ENCODE results near the gene JUNB. TPM values are rescaled to one million over a fixed set of nuclear protein-coding genes. Genes with fewer than 3 reads are reported as not detected.
A peak's percentile ranks its signal among the peaks of the same experiment; 100 is the strongest.

JUNB gene
- polyA plus RNA-seq, 1 of the 3 experiments (the other 2 are of a cell fraction) = 224 TPM

GRCh38 chr19:12788042-12788681 is 3.1 kb upstream of the JUNB start:
- no peaks in the 10 kb centered on the region for H3K27me3 ChIP-seq (ENCODE audit: insufficient read depth)

GRCh38 chr19:12788682-12789097 is 2.6 kb upstream of the JUNB start:
- Histone ChIP-seq H3K4me2 (peak overlapping the region; percentile 88), H3K9me2 (no peaks in the 10 kb centered on the region), H3K27ac (ENCODE audit: low read depth in 2 of 2, low read length in 1 of 2) (peak overlapping the region; percentile 96 to 97), H3K27me3 (ENCODE audit: insufficient read depth) (no peaks in the 10 kb centered on the region), H4K20me1 (ENCODE audit: insufficient read depth) (peaks cover 17% of the 10 kb centered on the region), H3K9me3 (no peaks in the 10 kb centered on the region), H3K4me3 (ENCODE audit: low read depth in 2 of 2, low read length in 1 of 2) (peak overlapping the region; percentile 37 to 80; a peak in 2 of 4 replicates), H3K36me3 (replicated peaks in 1 of 2; ENCODE audit: control insufficient read depth in 1 of 2, insufficient read depth in 2 of 2, low read length in 1 of 2) (peaks cover 0 to 6% of the 10 kb centered on the region in 2 experiments), H3K9ac (peak overlapping the region; percentile 66), H2AFZ (ENCODE audit: low read depth) (peak overlapping the region; percentile 53; the same call in 1 of the 2 replicates), H3F3A (replicated peaks; ENCODE audit: insufficient read depth) (peaks cover 60% of the 10 kb centered on the region), H3K4me1 (ENCODE audit: control insufficient read depth in 1 of 2, insufficient read depth in 2 of 2, low read depth in 1 of 2, low read length in 1 of 2) (peaks cover 39 to 61% of the 10 kb centered on the region in 2 experiments), H3K79me2 (ENCODE audit: insufficient read depth) (peaks cover 20% of the 10 kb centered on the region)
- 3% methylated on average over 8 of the region's 12 CpGs for WGBS (ENCODE audit: low lambda C conversion rate)
- CTCF ChIA-PET = interaction anchor here (1.1 to 17.1 kb wide), 6 partner anchors 11 to 59 kb away, joined by 3 to 321 read pairs (median 9); no protein-coding TSS in a partner anchor
- DNase-seq = peak; percentile 88
- POLR2A ChIA-PET = interaction anchor here (0.7 to 1.1 kb wide), 4 partner anchors 10 to 66 kb away, joined by 3 to 5 read pairs (median 4); no protein-coding TSS in a partner anchor
- TF ChIP-seq EP300 (IDR thresholded peaks at IDR 0.05; ENCODE audit: borderline replicate concordance in 1 of 2, low read depth in 1 of 2, low read length in 1 of 2) = peak; percentile 64 to 85; a peak in 3 of 4 replicates
- no peak for TF ChIP-seq CTCF (IDR thresholded peaks at IDR 0.05)
- TF ChIP-seq NFIC (IDR thresholded peaks at IDR 0.05; ENCODE audit: borderline replicate concordance) = peak; percentile 94
- TF ChIP-seq TCF12 (IDR thresholded peaks at IDR 0.05) = peak; percentile 92
- TF ChIP-seq MAX (IDR thresholded peaks at IDR 0.05; ENCODE audit: low read depth) = 0 out of 2 replicates have a peak, but pooled peaks have one; percentile 66
- peak; percentile 87 for TF ChIP-seq RCOR1 (IDR thresholded peaks at IDR 0.05; ENCODE audit: low read length)
- TF ChIP-seq RXRA (IDR thresholded peaks at IDR 0.05; ENCODE audit: borderline replicate concordance, low read depth) = no peak
- no peak for TF ChIP-seq FOSL2 (IDR thresholded peaks at IDR 0.05; ENCODE audit: borderline replicate concordance, low read depth)
- TF ChIP-seq MEF2A (IDR thresholded peaks at IDR 0.05; ENCODE audit: borderline replicate concordance, low read depth) = no peak

More at GRCh38 chr19:12788042-12788681, 3.1 kb upstream of the JUNB start:
- Histone ChIP-seq H3K27ac (ENCODE audit: low read depth in 2 of 2, low read length in 1 of 2) (peak overlapping the region; percentile 96 to 97), H3F3A (replicated peaks; ENCODE audit: insufficient read depth) (peaks cover 64% of the 10 kb centered on the region), H3K9me2 (no peaks in the 10 kb centered on the region), H3K9me3 (no peaks in the 10 kb centered on the region), H3K36me3 (replicated peaks in 1 of 2; ENCODE audit: control insufficient read depth in 1 of 2, insufficient read depth in 2 of 2, low read length in 1 of 2) (peaks cover 0 to 6% of the 10 kb centered on the region in 2 experiments), H3K4me3 (ENCODE audit: low read depth in 2 of 2, low read length in 1 of 2) (no peak overlapping the region), H3K4me2 (peak overlapping the region; percentile 88), H3K9ac (peak overlapping the region; percentile 66; the same call in 1 of the 2 replicates), H3K4me1 (ENCODE audit: control insufficient read depth in 1 of 2, insufficient read depth in 2 of 2, low read depth in 1 of 2, low read length in 1 of 2) (peaks cover 44 to 66% of the 10 kb centered on the region in 2 experiments), H3K79me2 (ENCODE audit: insufficient read depth) (peaks cover 18% of the 10 kb centered on the region), H4K20me1 (ENCODE audit: insufficient read depth) (peaks cover 17% of the 10 kb centered on the region), H2AFZ (ENCODE audit: low read depth) (0 out of 2 replicates have a peak overlapping the region, but pooled peaks have one; percentile 31)
- CTCF ChIA-PET = interaction anchor here (1.3 to 17.1 kb wide), 6 partner anchors 8 to 59 kb away, joined by 3 to 321 read pairs (median 10); no protein-coding TSS in a partner anchor
- POLR2A ChIA-PET = interaction anchor here (0.7 kb wide), 2 partner anchors 10 to 65 kb away, joined by 3 read pairs; no protein-coding TSS in a partner anchor
- TF ChIP-seq TEAD4 (IDR thresholded peaks at IDR 0.05; ENCODE audit: borderline replicate concordance, insufficient read depth) (no peak), RCOR1 (IDR thresholded peaks at IDR 0.05; ENCODE audit: low read length) (no peak), MXI1 (IDR thresholded peaks at IDR 0.05; ENCODE audit: low read depth, low read length) (no peak; the same call in 1 of the 2 replicates), GABPA (IDR thresholded peaks at IDR 0.05; ENCODE audit: low read depth) (no peak), IRF3 (IDR thresholded peaks at IDR 0.05; ENCODE audit: low read depth, low read length) (no peak), NRF1 (IDR thresholded peaks at IDR 0.05; ENCODE audit: low read depth, low read length) (no peak), SIN3A (IDR thresholded peaks at IDR 0.05; ENCODE audit: borderline replicate concordance, low read depth, low read length) (no peak), EZH2phosphoT487 (IDR thresholded peaks at IDR 0.05; ENCODE audit: borderline replicate concordance, low read depth) (no peak), NFIC (IDR thresholded peaks at IDR 0.05; ENCODE audit: borderline replicate concordance) (no peak), CTCF (IDR thresholded peaks at IDR 0.05) (no peak)
- whole genome bisulfite sequencing (ENCODE audit: low lambda C conversion rate) = 37% methylated on average over 4 of the region's 4 CpGs
- peak; percentile 33 for DNase-seq

Measured in SK-N-SH (cell line).